Heart right ventricle (tissue), 16 donors: ENCODE results near the gene WTAP. TPM values are rescaled to one million over a fixed set of nuclear protein-coding genes. Genes with fewer than 3 reads are reported as not detected.

Experiments
- ATAC-seq, 8 donors: fragments of 200-7000 bp; cut with Tn5 transposase; one replicate each; pipeline ENCODE4 v1.9.1; 2020; ENCODE audit warnings: mild to moderate bottlenecking in 8 of 8, moderate library complexity in 8 of 8, moderate number of reproducible peaks in 1 of 8
- DNase-seq, 2 donors: peaks; one replicate each; pipeline ENCODE4 v3.0.0-alpha.2; 2020
- H3K27ac ChIP-seq, 10 donors: fragments of 200-600 bp; sonication (generic) in 2 of 10; one replicate each; pipeline versions ENCODE4 v1.5.0 to v1.8.0; 2020 to 2022; ENCODE audit warnings: mild to moderate bottlenecking in 3 of 10
- H3K27me3 ChIP-seq, 7 donors: fragments of 200-600 bp; one replicate each; pipeline ENCODE4 v1.8.0; 2021 to 2022; ENCODE audit warnings: mild to moderate bottlenecking in 2 of 7
- H3K36me3 ChIP-seq, 9 donors: fragments of 200-600 bp; sonication (generic) in 1 of 9; one replicate each; pipeline versions ENCODE4 v1.5.0 to v1.8.0; 2020 to 2022; ENCODE audit warnings: mild to moderate bottlenecking in 2 of 9
- H3K4me1 ChIP-seq, 9 donors: fragments of 200-600 bp; sonication (generic) in 1 of 9; one replicate each; pipeline versions ENCODE4 v1.5.0 to v1.8.0; 2020 to 2022; ENCODE audit warnings: mild to moderate bottlenecking in 4 of 9
- H3K4me3 ChIP-seq, 10 donors: fragments of 200-600 bp; sonication (generic) in 2 of 10; one replicate each; pipeline versions ENCODE4 v1.5.0 to v1.8.0; 2020 to 2022; ENCODE audit warnings: mild to moderate bottlenecking in 7 of 10, moderate library complexity in 2 of 10
- H3K9me3 ChIP-seq, 11 donors: fragments of 200-600 bp in 10 of 11; sonication (generic) in 2 of 11; one replicate each; pipeline versions ENCODE4 v1.5.0 to v1.8.0; 2013 to 2022; ENCODE audit warnings: mild to moderate bottlenecking in 2 of 11, control low read depth in 1 of 11, moderate library complexity in 1 of 11
- WGBS, 2 donors: extraction: QIAGEN DNeasy Blood & Tissue Kit; methylation state at CpG; one replicate each; pipeline ENCODE4 v1.1.7; 2013; ENCODE audit warnings: inconsistent platforms in 1 of 2; 5-methylcytosine and 5-hydroxymethylcytosine counted together
- intact Hi-C, 10 donors: fragments of 100-400 bp; cut with DNase I; formaldehyde crosslinking; loops; one replicate each; pipeline versions ENCODE4 v1.11.1 to v1.14.2; 2022
- polyA plus RNA-seq, 2 donors: library from polyadenylated mRNA; stranded (reverse); fragments of 200-250 nt; gene quantifications; one replicate each; pipeline ENCODE4 v1.2.3, GENCODE V29; 2013
- total RNA-seq, 10 donors: library from RNA; stranded (reverse); fragmentation: NEBNext Ultra II Directional in 3 of 10; extraction: Animal tissue kit (Norgen Biotek cat#: 25700) in 3 of 10; gene quantifications; one replicate each; pipeline versions ENCODE4 v1.2.1 to v1.2.4, GENCODE V29; 2021 to 2023
- TF ChIP-seq, protein P1 (sequence below), 9 donors: fragments of 200-600 bp; sonication (generic) in 2 of 9; IDR thresholded peaks; one replicate each; pipeline versions ENCODE4 v1.5.0 to v1.8.0; 2021 to 2022; ENCODE audit warnings: antibody characterized with exemption in 9 of 9, mild to moderate bottlenecking in 5 of 9, moderate library complexity in 1 of 9
- donor health status: Arrhythmogenic right ventricular cardiomyopathy.
- donor health status: ischemic (EF 13 %, LVEDD 7.1; RV severe dilation, severe dysfunction).
- donor health status: healthy with polysubstance abuse.
- donor health status: DM: no; HTN: yes; CAD: no.
- donor health status: DM: no; HTN: no; CAD: no.
- donor health status: ischemic (EF 25% LVEDD 6.9; RV normal size, moderate dysfunction).
- donor health status: ischemic (EF 25% LVEDD 5.7; RV mildly dilated, moderate dysfunction).
- donor health status: healthy.
- donor health status: DM: yes; HTN: yes; CAD: no.
- donor health status: Ischemic cardiomyopathy.
- donor health status: ischemic (EF 35%, LVEDD 5.7; RV mildly dilated, moderate dysfunction).
- donor health status: nonischemic (EF 11% LVEDD 7.7; RV severe dilation, severe dysfunction).
- donor health status: DM: yes; HTN: yes; CAD: no.
- donor health status: PGD.
- donor health status: ischemic (EF 29% LVEDD 5.4; RV normal size, mild dysfunction).
- donor health status: nonischemic (EF 23%, LVEDD 6.1; RV moderate dilation, normal function).

The WTAP gene
- total and polyA plus RNA-seq, 12 donors = 44.4 to 70.1 (median 47.6) TPM

DNA sequence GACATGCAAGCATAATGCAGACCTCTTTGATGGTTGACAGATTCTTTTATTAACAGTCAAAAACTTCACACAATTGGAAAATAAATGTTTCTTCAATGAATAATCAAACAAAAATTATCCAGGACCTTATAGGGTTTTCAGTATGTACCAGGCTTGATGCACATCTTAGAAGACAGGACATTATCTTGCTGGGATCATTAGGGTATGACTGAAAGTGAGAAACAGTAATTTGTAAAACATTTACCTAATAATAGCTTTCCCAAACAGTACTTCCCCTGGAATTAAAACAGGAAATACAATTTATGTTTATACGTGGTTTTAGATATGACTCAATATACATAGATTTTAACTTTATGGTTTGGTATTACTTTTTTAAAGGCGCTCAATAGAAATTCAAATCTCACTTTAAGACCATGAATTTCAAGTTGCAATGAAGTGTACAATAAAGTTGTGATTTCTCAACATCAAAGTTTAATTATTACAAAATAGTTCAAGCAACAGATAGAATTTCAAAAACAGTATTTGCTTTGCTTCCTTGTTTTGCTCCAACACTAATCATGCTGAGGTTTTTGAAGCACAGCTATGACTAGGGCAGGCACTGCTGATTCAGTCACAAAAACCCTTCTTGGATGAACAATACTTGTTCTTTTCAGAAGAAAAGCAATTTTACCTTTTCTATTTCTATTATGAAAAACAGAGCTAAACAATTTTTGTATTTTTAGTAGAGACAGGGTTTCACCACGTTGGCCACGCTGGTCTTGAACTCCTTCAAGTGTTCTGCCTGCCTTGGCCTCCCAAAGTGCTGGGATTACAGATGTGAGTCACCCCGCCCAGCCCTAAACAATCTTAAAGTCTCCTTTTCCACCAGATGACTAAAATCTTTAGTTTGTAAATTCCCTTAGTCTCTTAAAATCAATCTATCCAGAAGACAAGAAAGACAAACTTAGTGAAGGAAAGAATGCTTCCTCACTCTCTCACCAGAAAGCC, 47.9 kb upstream of the WTAP start:
- H3K36me3 ChIP-seq = peaks cover 0 to 79% (median 39%) of the 10 kb centered on the region in 9 donors
- DNase-seq (no peak), ATAC-seq (no peak)
- H3K4me3 ChIP-seq = no peak overlapping the region
- no peaks in the 10 kb centered on the region for H3K27me3 ChIP-seq
- TF ChIP-seq, protein P1, sequence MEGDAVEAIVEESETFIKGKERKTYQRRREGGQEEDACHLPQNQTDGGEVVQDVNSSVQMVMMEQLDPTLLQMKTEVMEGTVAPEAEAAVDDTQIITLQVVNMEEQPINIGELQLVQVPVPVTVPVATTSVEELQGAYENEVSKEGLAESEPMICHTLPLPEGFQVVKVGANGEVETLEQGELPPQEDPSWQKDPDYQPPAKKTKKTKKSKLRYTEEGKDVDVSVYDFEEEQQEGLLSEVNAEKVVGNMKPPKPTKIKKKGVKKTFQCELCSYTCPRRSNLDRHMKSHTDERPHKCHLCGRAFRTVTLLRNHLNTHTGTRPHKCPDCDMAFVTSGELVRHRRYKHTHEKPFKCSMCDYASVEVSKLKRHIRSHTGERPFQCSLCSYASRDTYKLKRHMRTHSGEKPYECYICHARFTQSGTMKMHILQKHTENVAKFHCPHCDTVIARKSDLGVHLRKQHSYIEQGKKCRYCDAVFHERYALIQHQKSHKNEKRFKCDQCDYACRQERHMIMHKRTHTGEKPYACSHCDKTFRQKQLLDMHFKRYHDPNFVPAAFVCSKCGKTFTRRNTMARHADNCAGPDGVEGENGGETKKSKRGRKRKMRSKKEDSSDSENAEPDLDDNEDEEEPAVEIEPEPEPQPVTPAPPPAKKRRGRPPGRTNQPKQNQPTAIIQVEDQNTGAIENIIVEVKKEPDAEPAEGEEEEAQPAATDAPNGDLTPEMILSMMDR (IDR thresholded peaks at IDR 0.05) = no peak
- WGBS, 2 donors = 75 to 77% methylated on average over 5 of the region's 5 CpGs
- H3K4me1 ChIP-seq = peaks cover 0 to 54% (median 18%) of the 10 kb centered on the region in 9 donors
- peak overlapping the region in 1 of 10 donors; percentile 51 for H3K27ac ChIP-seq
- peaks cover 0 to 3% (median 0%) of the 10 kb centered on the region in 11 donors for H3K9me3 ChIP-seq
- intact Hi-C loops = no loop called here

DNA sequence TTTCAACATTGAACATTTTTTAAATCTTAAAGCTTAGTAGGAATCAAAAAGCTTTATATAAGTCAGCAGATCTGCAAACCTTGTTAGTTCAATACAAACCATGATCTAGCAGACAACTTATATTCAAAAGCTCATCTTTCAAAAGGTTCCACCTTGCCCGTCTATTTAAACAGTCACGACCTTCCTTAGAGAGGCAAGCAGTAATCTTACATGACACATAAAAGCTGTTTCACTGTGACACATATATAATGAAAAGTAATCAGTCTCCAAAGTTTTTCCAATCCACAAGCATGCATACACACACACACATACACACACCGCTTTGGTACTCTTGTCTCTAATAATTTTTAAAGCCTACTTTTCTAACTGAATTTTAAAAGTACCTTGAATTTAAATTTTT, 47.2 kb upstream of the WTAP start:
- TF ChIP-seq, protein P1 (IDR thresholded peaks at IDR 0.05) = no peak
- Histone ChIP-seq H3K36me3 (peaks cover 0 to 86% (median 44%) of the 10 kb centered on the region in 9 donors), H3K4me1 (peaks cover 0 to 59% (median 18%) of the 10 kb centered on the region in 9 donors), H3K27me3 (no peaks in the 10 kb centered on the region), H3K4me3 (no peak overlapping the region), H3K27ac (peak overlapping the region in 1 of 10 donors; percentile 51), H3K9me3 (peaks cover 0 to 2% (median 0%) of the 10 kb centered on the region in 11 donors)
- ATAC-seq (no peak), DNase-seq (no peak)
- intact Hi-C loops = no loop called here
- 69 to 78% methylated on average over 3 of the region's 3 CpGs for WGBS, 2 donors

DNA sequence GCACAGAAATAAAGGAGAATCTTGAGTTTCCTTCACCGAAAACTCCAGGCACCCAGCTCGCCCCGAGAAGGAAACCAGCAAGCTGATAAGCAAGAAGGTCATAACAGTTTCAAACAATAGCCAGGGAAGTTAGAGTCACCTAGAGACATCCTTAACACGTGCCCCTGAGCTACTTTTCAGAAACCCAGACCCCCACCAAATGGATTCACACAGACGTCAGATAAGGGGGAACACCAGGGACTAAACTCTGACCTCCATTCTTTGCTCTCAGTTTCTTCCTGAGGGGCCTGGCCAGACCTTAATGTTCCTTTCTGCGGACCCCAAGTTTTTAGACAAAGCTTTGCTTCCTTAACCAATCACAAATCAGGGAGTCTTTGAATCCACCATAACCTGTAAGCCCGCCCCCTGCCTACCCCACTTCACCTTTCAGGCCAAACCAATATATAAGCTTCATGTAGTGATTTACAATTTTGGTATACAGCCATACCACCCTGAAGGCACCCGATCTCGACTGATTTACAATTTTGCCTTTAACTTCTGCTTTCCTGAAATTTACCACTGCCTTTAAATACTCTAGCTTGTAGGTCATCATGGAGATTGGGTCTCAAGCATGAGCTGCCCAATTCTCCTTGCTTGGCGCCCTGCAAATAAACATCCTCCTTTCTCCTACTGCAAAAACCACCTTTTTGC, 46.0 kb upstream of the WTAP start:
- 65 to 67% methylated on average over 10 of the region's 10 CpGs for WGBS, 2 donors
- Histone ChIP-seq H3K36me3 (peaks cover 0 to 96% (median 44%) of the 10 kb centered on the region in 9 donors), H3K27me3 (no peaks in the 10 kb centered on the region), H3K4me3 (no peak overlapping the region), H3K27ac (peak overlapping the region in 1 of 10 donors; percentile 34), H3K4me1 (peaks cover 0 to 68% (median 18%) of the 10 kb centered on the region in 9 donors), H3K9me3 (no peaks in the 10 kb centered on the region)
- ATAC-seq (peak in 4 of 8 donors; percentile 11 to 30 (median 29)), DNase-seq (no peak)
- intact Hi-C loops = no loop called here
- TF ChIP-seq, protein P1 (IDR thresholded peaks at IDR 0.05) = no peak

DNA sequence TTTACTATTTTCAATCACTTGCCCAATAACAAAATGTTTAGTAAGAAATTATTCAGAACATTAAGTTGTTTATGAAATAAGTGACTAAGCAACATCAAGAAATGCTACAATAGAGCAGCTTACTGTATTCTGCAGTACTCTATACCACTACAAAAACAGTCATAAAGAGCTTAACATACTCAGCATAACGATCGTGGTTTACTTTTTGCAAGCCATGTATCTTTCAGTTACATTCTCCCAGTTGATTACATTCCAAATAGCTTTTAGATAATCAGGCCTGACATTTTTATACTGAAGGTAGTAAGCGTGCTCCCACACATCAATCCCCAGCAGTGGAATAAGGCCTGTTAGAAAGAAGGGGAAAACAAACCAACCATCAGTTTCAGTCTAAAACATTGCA, 45.0 kb upstream of the WTAP start:
- Histone ChIP-seq H3K4me3 (no peak overlapping the region), H3K36me3 (peaks cover 0 to 100% (median 49%) of the 10 kb centered on the region in 9 donors), H3K4me1 (peaks cover 0 to 78% (median 19%) of the 10 kb centered on the region in 9 donors), H3K27ac (peak overlapping the region in 1 of 10 donors; percentile 13), H3K9me3 (no peaks in the 10 kb centered on the region), H3K27me3 (no peaks in the 10 kb centered on the region)
- TF ChIP-seq, protein P1 (IDR thresholded peaks at IDR 0.05) = no peak
- no peak for ATAC-seq
- WGBS, 2 donors = 62 to 68% methylated on average over 3 of the region's 3 CpGs
- no peak for DNase-seq
- intact Hi-C loops = no loop called here
